Measurements from ENCODE around the gene HIBCH. TPM values are rescaled to one million over a fixed set of nuclear protein-coding genes. Genes with fewer than 3 reads are reported as not detected.
"Not testable (repeated sequence)": the region's sequence is repeated elsewhere in the genome, so short reads cannot be mapped to it uniquely, and the experiment has no call there.

Gene HIBCH
- total RNA-seq, 4 donors from 2014 or later = 15.6 to 19.9 (median 17.8) TPM

- DNase-seq (ENCODE audit: low spot score in 2 of 2) = no peak
- no peak for TF ChIP-seq POLR2A (IDR thresholded peaks at IDR 0.05)
- no peak for TF ChIP-seq CTCF (IDR thresholded peaks at IDR 0.05)
- no peak for TF ChIP-seq EP300 (IDR thresholded peaks at IDR 0.05)
- Histone ChIP-seq H3K27me3 (no peaks in the 10 kb centered on the region), H3K9me3 (no peaks in the 10 kb centered on the region), H3K36me3 (peaks cover 0 to 17% (median 0%) of the 10 kb centered on the region in 3 donors), H3K4me1 (peaks cover 0 to 51% (median 10%) of the 10 kb centered on the region in 4 donors), H3K27ac (no peak overlapping the region), H3K4me3 (no peak overlapping the region)
- WGBS, 2 donors = 80 to 86% methylated on average over 2 of the region's 2 CpGs
Observed at GRCh38 chr2:190315273-190315672, 4.4 kb downstream of the HIBCH start.

GRCh38 chr2:190313880-190314279, 5.7 kb downstream of the HIBCH start:
- TF ChIP-seq EP300 (IDR thresholded peaks at IDR 0.05) (no peak), POLR2A (IDR thresholded peaks at IDR 0.05) (no peak), CTCF (IDR thresholded peaks at IDR 0.05) (no peak)
- WGBS, 2 donors = 63 to 73% methylated on average over 1 of the region's 1 CpG

GRCh38 chr2:190312635-190313025, 7.0 kb downstream of the HIBCH start:
- not testable (repeated sequence) for DNase-seq (ENCODE audit: low spot score in 2 of 2); H3K4me3 ChIP-seq; H3K9me3 ChIP-seq; H3K27me3 ChIP-seq; H3K27ac ChIP-seq
- peaks cover 0 to 39% (median 0%) of the 10 kb centered on the region in 3 donors for H3K36me3 ChIP-seq
- peaks cover 0 to 34% (median 2%) of the 10 kb centered on the region in 4 donors for H3K4me1 ChIP-seq
- WGBS, 2 donors = 89 to 92% methylated on average over 5 of the region's 5 CpGs

More at GRCh38 chr2:190313880-190314279, 5.7 kb downstream of the HIBCH start:
- Histone ChIP-seq H3K27me3 (no peaks in the 10 kb centered on the region), H3K4me3 (no peak overlapping the region), H3K9me3 (no peaks in the 10 kb centered on the region), H3K4me1 (peaks cover 0 to 47% (median 7%) of the 10 kb centered on the region in 4 donors), H3K36me3 (peaks cover 0 to 27% (median 0%) of the 10 kb centered on the region in 3 donors), H3K27ac (no peak overlapping the region)
- DNase-seq (ENCODE audit: low spot score in 2 of 2) = no peak

- Histone ChIP-seq H3K36me3 (peaks cover 0 to 44% (median 0%) of the 10 kb centered on the region in 3 donors), H3K9me3 (no peaks in the 10 kb centered on the region), H3K27ac (no peak overlapping the region), H3K4me1 (peaks cover 0 to 28% (median 2%) of the 10 kb centered on the region in 4 donors), H3K4me3 (no peak overlapping the region), H3K27me3 (no peaks in the 10 kb centered on the region)
- 86 to 93% methylated on average over 7 of the region's 7 CpGs for WGBS, 2 donors
- TF ChIP-seq EP300 (IDR thresholded peaks at IDR 0.05) (no peak), CTCF (IDR thresholded peaks at IDR 0.05) (no peak), POLR2A (IDR thresholded peaks at IDR 0.05) (no peak)
- no peak for DNase-seq (ENCODE audit: low spot score in 2 of 2)
Observed at GRCh38 chr2:190311893-190312634, 7.6 kb downstream of the HIBCH start.

GRCh38 chr2:190308031-190308430, 11.6 kb downstream of the HIBCH start:
- TF ChIP-seq POLR2A (IDR thresholded peaks at IDR 0.05) = no peak
- no peak for TF ChIP-seq CTCF (IDR thresholded peaks at IDR 0.05)
- no peak for TF ChIP-seq EP300 (IDR thresholded peaks at IDR 0.05)
- H3K9me3 ChIP-seq = no peaks in the 10 kb centered on the region
- H3K27ac ChIP-seq = no peak overlapping the region
- WGBS, 2 donors = 94 to 100% methylated on average over 1 of the region's 1 CpG
- peaks cover 0 to 55% (median 0%) of the 10 kb centered on the region in 3 donors for H3K36me3 ChIP-seq
- no peak for DNase-seq (ENCODE audit: low spot score in 2 of 2)
- H3K4me3 ChIP-seq = no peak overlapping the region
- no peaks in the 10 kb centered on the region for H3K27me3 ChIP-seq
- H3K4me1 ChIP-seq = peaks cover 0 to 16% (median 0%) of the 10 kb centered on the region in 4 donors

All from tibial nerve (tissue), 4 donors.